HEK293 (cell line): ENCODE measurements around the gene XIRP2.

Experiments
- CTCF ChIP-seq: fragments of 450-650 bp; formaldehyde crosslinking; IDR thresholded peaks from 2 replicates; pipeline ENCODE4 v1.5.1; 2016; ENCODE audit warnings: missing biosample characterization, missing genetic modification characterization
- GLI4 ChIP-seq: fragments of 450-650 bp; formaldehyde crosslinking; IDR thresholded peaks from 2 replicates; pipeline ENCODE4 v1.5.1; 2016; ENCODE audit warnings: missing biosample characterization, missing genetic modification characterization
- HOXA7 ChIP-seq: sonication (generic); formaldehyde crosslinking; IDR thresholded peaks from 2 replicates; pipeline ENCODE4 v1.8.1; 2022; ENCODE audit warnings: missing genetic modification reagents, borderline replicate concordance
- KLF1 ChIP-seq: fragments of 450-650 bp; formaldehyde crosslinking; IDR thresholded peaks from 2 replicates; pipeline ENCODE4 v1.5.1; 2016; ENCODE audit warnings: missing biosample characterization, missing genetic modification characterization
- RBAK ChIP-seq: fragments of 450-650 bp; formaldehyde crosslinking; IDR thresholded peaks from 2 replicates; pipeline ENCODE4 v1.5.1; 2016; ENCODE audit warnings: missing biosample characterization, missing genetic modification characterization
- REST ChIP-seq: fragments of 450-650 bp; formaldehyde crosslinking; IDR thresholded peaks from 2 replicates; pipeline ENCODE4 v1.5.1; 2016; ENCODE audit warnings: missing biosample characterization, missing genetic modification characterization
- TSHZ1 ChIP-seq: fragments of 450-650 bp; formaldehyde crosslinking; IDR thresholded peaks from 2 replicates; pipeline ENCODE4 v1.5.1; 2016; ENCODE audit warnings: missing biosample characterization, missing genetic modification characterization, borderline replicate concordance
- ZNF18 ChIP-seq: fragments of 450-650 bp; formaldehyde crosslinking; IDR thresholded peaks from 2 replicates; pipeline ENCODE4 v1.5.1; 2016; ENCODE audit warnings: missing biosample characterization, missing genetic modification characterization
- ZNF274 ChIP-seq, 2 experiments: fragments of 200-500 bp in 1 of 2; fragments of 450-650 bp in 1 of 2; sonication (Bioruptor generic) in 1 of 2; formaldehyde crosslinking in 1 of 2; IDR thresholded peaks; 2 replicates each; pipeline versions ENCODE4 v1.5.1 to v1.6.1; 2014 to 2016; ENCODE audit warnings: borderline replicate concordance in 1 of 2, inconsistent platforms in 1 of 2, low read length in 1 of 2, missing biosample characterization in 1 of 2, missing genetic modification characterization in 1 of 2
- ZNF341 ChIP-seq: fragments of 450-650 bp; formaldehyde crosslinking; IDR thresholded peaks from 2 replicates; pipeline ENCODE4; 2016; ENCODE audit warnings: low read depth, missing biosample characterization, missing genetic modification characterization
- ZNF416 ChIP-seq: fragments of 450-650 bp; formaldehyde crosslinking; IDR thresholded peaks from 2 replicates; pipeline ENCODE4 v1.5.1; 2016; ENCODE audit warnings: missing biosample characterization, missing genetic modification characterization
- ZNF510 ChIP-seq: fragments of 450-650 bp; formaldehyde crosslinking; IDR thresholded peaks from 2 replicates; pipeline ENCODE4 v1.5.1; 2018; ENCODE audit warnings: mild to moderate bottlenecking, missing genetic modification characterization, missing biosample characterization; ENCODE audit not compliant: insufficient replicate concordance
- ZNF558 ChIP-seq: fragments of 450-650 bp; formaldehyde crosslinking; IDR thresholded peaks from 2 replicates; pipeline ENCODE4 v1.5.1; 2016; ENCODE audit warnings: missing biosample characterization, missing genetic modification characterization
- ZNF747 ChIP-seq: fragments of 450-650 bp; formaldehyde crosslinking; IDR thresholded peaks from 2 replicates; pipeline ENCODE4 v1.5.1; 2016; ENCODE audit warnings: missing biosample characterization, missing genetic modification characterization

GRCh38 chr2:166926657-166927056, 38.4 kb downstream of the XIRP2 start:
- TF ChIP-seq HOXA7 (CRISPR knock-in tag) (no peak), CTCF (no peak), RBAK (tag by site-specific recombination) (no peak), ZNF558 (tag by site-specific recombination) (no peak), ZNF274 (IDR thresholded peaks at IDR 0.05; ENCODE audit: low read length) (no peak), ZNF274 (tag by site-specific recombination; IDR thresholded peaks at IDR 0.05; ENCODE audit: borderline replicate concordance) (no peak), ZNF416 (no peak), ZNF18 (tag by site-specific recombination) (no peak), ZNF747 (tag by site-specific recombination) (no peak), GLI4 (no peak), ZNF510 (tag by site-specific recombination) (no peak), TSHZ1 (no peak), REST (tag by site-specific recombination) (no peak), KLF1 (no peak), ZNF341 (tag by site-specific recombination) (no peak)
